ENCODE data around the gene PDE5A.
"Not testable (repeated sequence)": the region's sequence is repeated elsewhere in the genome, so short reads cannot be mapped to it uniquely, and the experiment has no call there.

The PDE5A gene

DNA sequence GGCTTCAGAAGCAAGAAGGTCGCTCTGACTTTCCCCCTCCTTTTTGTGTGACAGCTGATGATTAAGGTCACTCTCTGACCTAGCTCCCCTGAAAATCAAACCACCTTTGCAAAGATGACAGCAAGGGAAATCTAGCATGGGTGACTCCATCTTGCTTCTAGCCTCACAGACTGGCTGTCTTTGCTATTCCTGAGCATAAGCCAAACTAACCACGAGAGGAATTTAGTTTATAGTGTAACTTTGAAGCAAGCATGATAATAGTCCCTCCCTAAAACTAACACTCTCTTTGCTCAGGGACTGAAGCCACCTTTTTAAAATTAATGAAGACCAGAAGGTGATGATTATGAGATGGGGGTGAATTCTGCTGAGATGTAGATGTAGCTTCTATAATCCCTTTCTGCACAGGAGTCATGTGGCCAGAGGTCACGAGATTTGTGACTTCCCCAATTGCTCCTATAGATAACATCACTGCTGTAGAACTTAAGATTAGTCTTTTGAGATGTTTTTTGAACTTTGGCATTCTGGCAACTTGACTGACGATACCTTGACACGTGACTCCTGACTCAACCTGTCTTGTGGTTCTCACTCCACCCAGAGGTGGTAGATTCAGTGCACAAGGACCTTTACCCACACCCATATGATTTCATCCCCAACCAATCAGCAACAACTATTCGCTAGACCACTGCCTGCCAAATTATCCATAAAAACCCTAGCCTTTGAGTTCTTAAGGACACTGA is 14.9 kb upstream of the PDE5A start:
- DNase-seq: no peak

DNA sequence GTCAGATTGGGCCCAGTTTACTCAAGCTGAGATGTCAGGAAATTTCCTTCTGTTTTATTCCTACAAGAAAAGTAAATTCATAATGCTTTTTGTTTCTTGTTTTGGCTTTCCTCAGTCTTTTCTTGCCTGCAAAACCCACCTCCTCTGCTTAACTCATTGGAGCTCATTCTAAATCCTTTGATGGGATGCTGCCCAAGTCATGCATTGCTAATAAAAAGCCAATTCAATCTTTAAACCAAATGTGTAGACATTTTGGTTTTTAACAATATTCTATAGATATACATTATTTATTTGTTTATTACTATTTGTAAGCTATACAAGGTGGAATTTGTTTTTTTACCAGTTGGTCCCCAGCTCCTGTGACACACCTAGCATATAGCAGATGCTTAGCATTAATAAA is 13.2 kb upstream of the PDE5A start:
- no peak for DNase-seq

DNA sequence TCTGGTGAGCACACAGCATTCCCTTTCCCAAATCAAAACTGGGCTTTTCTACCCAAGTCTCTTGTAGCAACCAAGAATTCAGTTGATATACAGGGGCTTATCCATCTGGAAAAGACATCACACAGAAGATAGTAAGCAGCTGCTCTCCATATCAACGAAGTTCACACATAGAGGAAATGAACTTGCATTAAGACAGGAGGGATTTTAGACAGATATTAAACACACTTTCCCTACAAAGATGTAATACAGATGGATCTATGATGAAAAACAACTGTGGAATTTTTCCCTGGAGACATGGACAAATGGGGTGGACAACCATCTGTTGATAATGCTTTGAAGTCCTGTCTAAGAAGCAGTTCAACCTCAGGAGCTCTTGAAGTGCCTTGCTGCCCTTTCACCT is 9.8 kb upstream of the PDE5A start:
- no peak for DNase-seq

DNA sequence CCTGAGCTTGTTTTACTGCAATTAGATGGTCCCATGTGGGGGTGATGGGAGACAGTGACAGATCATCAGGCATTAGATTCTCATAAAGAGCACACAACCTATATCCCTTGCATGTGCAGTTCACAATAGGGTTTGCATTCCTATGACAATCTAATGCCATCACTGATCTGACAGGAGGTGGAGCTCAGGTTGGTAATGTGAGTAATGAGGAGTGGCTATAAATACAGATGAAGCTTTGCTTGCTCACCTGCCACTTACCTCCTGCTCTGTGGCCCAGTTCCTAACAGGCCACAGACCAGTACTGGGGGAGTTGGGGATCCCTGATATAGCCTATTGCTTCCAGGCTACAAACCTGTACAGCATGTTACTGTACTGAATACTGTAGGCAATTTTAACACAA is 8.2 kb upstream of the PDE5A start:
- not testable (repeated sequence) for DNase-seq

DNA sequence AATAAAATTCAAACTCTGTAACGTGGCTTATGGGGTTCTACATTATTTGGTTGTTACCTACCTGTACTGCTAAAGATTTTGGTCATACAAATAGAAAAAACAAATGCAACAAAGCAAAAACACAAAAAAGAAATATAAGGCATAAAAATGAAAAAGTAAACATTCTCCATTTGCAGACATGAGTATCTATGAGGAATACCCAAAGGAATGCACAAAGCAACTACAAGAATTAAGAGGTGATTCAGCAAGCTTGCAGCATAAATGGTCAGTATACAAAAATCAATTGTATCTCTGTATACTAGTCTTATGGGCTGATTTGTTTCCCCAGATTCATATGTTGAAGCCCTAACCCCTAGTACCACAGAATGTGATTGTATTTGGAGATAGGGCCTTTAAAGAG is 3.6 kb upstream of the PDE5A start:
- DNase-seq: no peak

DNA sequence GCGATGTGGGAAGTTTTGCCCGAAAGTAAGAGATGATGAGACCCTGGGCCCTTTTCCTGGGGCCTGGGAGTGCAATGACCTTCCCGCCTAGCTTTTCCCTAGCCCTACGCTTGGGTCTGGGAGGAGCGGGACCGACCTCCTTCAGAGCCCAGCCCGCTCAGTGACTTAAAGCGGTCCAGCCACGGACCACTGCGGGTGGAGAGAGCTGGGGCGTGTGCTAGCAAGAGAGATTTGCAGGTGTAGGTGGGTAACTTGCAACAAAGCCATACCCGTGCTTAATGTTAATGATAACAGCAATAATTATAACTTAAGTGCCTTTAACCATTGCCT is 503 bp upstream of the PDE5A start:
- DNase-seq: no peak

DNA sequence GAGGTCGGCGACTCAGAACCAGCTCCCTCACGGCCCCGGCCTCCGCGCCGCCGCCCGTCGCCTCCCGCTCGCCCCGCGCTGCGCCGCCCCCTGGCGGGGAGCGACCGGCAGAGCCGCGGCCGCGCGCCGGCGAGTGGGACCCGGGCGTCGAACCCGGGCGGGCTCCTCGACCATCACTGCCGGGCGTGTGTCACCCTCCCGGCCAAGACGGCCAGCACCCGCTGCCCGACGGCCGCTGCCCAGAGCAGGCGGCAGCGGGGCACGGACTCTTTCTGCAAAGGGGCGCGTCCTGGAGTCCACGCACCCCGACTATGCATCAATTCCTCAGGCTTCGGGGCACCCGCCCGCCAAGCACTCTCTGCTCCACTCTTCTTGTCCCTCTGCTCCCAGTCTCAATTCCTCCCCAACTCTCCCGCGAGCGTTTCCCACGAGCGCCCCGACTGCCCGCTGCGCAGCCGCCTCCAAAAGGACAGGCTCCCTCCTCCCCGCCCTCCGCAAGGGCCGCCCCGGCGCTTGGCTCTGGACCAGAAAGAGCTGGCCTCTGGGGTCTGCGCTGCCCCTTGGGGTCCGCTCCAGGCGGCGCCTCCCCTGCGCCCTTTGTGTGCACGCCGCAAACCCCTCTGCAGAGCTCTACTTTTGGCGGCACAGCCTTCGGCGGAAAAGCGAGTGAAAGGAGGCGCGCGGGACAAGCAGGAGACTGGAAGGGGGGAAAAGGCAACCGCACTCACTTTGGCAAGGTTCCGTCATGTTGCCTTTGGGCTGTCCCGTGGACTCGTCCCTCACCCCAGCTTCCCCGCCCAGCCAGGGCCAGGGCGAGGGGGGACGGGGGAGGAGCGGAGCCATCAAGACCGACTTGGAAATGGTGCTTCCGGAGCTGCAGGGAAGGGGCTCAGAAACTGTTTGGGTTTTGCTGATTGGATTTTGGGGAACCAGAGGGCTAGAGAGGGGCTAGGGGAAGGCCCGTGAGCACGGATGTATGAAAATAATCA is 1.0 kb downstream of the PDE5A start:
- peak; percentile 72 for DNase-seq

DNA sequence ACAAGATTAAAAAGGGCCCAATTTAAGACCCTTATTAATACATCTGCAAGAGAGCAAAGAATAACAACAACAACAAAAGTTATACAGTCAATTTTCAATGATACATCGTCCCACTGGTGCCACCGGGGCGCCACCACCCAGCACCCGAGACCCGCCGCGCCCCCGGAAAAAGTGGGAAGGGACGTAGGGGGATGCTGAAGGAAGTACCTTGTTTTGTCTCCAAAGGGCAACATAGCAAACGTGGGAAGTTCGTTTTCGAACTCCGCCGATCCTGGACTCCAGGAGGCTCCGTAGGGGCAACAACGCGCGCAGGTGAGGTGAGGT is 1.7 kb downstream of the PDE5A start:
- DNase-seq: no peak

DNA sequence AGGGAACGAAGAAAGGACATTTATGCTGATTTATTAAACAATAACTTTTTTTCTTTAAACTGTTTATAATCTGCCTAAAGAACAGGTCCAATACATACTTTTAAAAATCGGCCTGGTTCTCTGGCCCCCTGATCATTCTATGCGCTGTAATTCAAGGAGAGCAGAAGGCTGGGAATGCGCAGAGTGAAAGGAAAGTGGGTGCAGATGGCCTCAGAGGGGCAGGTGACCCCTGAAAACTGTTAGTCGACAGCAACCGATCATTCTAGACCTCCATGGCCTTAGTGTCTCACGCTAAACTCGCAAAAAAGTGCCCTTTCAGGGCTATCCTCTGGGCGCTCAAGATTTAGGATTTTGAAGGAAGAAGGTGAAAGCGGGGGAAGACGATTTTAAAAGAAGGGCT is 2.2 kb downstream of the PDE5A start:
- no peak for DNase-seq

DNA sequence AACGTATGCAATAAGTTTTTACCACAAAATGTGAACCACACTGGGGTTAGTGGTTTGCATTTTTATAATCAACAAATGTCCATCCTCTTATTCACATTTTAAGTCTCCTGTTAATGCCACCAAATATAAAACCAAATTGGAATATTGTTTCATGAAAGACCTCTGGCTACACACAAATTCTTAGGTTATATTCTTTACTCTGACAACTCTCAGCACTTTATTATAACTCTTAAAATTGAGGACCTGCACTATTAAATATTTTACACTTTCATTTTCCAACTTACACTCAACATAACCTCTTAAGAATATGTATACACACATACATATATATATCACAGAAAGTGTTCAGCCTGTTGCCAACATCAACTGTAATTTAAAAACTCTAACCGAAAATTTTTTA is 2.8 kb downstream of the PDE5A start:
- no peak for DNase-seq

DNA sequence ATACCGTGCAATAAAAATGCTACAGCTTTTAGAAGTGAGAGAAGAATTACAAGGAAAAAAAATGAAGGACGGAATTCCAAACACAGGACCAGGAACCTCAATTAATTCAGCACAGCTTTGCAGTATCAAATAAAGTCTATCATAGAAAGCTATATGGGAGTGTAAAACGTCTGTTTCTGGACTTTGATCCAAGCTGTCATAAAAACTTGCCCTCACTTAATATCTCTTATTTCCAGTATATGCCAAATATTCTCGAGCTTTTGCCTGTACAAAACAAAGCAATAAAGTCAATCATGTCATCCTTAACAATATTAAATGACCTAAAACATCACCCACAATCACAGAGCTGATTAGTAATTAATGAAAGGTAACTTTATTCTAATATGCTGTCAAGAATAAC is 4.2 kb downstream of the PDE5A start:
- no peak for DNase-seq

DNA sequence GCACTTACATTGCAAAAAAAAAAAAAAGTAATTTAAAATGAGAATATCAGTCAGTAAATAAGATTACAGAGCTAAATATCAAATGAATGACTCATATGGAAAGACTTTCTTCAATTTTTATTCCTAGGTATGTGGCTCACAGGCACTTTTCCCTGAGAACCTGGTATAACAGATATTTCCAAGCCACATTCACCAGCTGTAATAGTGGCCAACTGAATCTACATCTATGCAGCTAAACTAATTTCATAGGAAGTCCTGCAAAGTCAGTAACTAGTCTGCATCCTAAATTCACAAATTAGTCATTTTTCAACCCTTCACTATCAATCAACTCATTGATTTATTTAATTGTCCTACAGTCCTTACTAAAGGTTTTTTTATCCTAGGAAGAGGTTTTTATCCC is 5.6 kb downstream of the PDE5A start:
- no peak for DNase-seq

DNA sequence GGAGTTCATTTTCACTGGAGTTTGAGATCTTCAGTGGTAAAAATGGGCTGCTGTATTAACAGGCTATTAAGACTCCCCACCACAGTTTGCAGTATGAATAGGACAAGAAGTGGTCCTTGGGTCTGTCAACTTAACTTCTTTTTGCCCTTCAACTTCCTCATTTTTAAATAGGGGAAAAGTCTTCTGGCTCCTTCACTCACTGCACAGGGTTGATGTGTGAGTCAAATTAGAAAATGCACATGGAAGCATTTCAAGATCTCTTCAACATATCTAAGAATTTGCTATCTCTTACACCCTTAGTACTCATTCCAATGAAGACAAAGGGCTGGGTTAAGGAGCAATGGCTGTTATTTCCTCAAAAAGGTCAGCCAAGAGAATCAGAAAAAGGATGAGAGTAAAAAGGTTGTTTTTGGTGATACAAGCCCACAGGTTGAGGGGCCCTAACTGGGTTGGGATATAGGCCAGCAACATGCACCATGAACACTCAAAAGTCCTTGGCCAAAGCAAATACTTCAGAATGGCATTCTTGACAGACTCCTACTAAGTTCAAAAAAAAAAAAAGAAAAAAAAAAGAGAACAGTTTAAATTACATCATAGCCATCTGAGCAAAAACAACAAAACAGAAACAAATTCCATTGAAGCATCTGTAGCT is 13.4 kb downstream of the PDE5A start:
- DNase-seq: no peak

DNA sequence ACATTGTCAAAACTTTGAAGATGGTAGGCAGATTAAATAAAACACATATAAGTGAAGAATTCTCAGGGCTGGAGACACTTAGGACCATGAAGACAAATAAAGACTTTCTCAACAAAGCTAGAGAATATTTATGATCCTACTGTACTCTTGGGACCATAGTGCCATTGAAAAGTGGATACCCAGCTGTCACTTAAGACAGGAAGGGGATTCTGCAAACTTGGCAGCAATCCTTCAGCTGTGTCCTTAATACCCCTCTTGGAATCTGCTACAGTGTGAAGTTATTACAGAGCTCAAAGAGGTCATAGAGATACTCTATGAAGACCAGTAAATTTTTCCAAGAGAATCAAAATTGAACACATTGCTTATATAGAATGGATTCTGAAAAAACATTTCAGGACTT is 24.3 kb downstream of the PDE5A start:
- DNase-seq: no peak

DNA sequence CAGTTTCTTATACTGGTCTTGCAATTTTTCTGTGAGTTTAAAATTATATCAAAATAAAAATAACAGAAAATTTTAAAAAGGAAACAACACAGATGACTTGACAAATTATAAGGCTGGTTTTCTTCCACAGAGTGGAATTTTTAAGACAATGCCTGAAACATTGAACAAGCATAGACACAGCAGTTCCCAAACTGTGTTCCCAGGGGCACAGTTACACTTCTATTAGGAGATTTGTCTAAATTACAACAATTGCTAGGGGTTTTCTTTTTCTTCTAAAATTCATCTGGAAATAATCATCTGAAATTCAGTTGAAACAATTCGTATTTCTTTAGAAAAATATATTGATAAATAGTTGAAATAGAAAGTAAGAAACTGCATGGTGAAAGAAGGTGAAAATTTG is 26.2 kb downstream of the PDE5A start:
- no peak for DNase-seq

DNA sequence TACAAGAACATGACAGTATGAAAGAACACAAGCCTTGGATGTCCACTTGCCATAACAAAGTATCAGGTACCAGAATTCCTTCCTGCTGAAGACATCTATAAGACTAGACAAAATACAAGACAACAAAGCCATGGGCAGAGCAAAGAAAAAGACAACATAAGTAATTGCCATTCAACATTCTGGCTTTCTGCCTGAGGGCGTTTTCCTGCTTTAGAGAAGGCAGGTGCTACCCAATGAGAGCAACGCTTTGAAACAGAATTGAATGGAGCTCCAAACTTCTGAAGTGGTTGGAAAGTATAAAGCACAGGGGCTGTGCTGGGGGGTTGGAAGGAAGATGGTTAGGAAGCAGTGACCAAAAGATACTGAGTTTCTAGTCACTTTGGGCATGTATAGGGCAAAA is 30.1 kb downstream of the PDE5A start:
- DNase-seq: peak; percentile 11

DNA sequence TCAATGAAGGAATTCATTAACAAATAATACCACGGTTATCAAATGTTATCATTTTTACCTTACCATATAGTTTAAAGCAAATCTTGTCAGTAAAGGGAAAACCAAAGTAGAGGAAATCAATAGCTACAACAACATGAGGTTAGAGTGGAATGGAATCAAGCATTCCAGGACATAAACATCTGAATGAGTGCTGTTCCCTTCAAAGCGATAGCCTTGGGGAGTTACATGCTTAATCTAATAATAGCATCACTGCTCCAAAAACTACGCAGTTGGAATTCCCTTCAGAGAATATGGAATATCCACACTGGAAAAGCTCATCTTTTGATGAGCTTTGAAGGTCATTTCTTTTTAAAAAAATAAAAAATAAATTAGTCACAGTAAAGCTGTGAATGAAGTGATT is 31.2 kb downstream of the PDE5A start:
- DNase-seq: no peak

DNA sequence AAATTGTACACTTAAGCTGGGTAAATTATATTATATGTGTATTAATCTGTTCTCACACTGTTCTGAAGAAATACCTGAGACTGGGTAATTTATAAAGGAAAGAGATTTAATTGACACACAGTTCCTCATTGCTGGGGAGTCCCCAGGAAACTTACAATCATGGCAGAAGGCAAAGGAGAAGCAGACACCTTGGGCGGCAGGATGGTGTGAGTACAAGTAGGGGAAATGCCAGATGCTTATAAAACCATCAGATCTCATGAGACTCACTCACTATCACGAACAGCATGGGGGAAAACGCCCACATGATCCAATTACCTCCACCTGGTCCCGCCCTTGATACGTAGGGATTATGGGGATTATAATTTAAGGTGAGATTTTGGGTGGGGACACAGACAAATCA is 34.9 kb downstream of the PDE5A start:
- DNase-seq: no peak

DNA sequence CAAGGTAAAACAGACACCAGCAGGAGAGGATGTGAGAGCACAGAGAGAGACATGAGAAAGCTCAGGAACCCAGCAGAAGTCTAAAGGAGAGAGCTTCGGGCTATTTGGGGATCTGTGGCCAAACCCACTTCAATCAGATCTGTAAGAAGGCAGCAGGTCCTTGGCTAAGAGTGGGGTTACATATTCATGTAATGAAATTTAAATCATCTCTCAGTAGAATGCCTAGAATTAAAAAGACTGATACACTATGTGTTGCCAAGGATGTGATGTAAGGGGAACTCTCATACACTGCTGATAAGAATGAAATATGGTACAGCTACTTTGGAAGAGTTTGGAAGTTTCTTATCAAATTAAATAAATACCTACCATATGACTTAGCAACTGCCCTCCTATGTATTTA is 35.8 kb downstream of the PDE5A start:
- DNase-seq: no peak

DNA sequence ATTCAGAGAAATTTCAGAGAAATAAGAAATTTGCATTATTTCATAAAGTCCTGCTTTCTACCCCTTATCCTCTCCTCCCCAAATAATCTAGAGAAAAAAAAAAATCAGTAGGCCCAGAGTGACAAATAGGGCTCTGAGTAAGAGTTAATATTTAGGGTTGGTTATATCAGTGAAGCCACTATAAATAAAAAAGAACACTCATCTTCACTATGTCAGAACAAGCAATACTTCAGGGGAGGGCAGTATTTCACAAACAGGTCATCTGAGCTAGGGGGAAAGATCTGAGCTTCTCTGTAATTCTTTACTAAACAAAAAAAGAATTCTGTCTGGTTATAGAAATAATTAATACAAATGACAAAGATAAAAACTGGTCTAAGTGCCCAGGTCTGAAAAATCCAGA is 39.4 kb downstream of the PDE5A start:
- no peak for DNase-seq

DNA sequence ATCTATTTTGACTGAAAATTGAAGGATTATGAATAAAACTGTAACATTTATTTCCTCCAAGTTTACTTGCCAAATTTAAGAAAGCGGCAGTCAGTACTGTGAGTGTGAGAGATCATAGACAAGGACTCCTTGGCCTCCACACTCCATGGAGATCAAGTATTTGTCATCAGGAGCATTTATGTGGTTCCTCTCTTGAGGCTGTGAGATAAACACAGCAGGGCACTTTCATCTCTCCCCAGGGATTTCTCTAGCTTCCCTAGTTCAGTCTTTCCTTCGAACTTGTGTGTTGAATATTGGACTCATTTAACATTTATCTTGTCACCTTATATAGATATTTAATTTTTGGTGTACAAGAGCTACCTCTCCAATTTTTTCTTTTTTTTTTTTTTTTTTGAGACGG is 40.8 kb downstream of the PDE5A start:
- no peak for DNase-seq

DNA sequence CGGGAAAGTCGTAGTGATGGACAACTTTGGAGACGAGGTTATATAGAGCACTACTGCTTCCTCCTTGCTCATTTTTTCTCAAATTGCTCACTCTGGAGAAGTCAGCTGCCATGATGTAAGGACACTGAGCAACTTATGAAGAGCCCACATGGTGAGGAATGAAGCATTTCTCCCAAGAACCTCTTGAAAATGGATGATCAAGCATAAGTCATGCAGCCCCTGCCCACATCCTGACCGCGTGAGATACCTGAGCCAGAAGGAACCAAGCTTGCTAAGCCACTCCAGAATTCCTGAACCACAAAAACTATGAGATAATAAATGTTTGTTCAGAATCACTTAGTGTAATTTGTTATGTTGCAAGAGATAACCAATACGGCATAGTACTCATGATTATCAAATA is 42.8 kb downstream of the PDE5A start:
- no peak for DNase-seq

DNA sequence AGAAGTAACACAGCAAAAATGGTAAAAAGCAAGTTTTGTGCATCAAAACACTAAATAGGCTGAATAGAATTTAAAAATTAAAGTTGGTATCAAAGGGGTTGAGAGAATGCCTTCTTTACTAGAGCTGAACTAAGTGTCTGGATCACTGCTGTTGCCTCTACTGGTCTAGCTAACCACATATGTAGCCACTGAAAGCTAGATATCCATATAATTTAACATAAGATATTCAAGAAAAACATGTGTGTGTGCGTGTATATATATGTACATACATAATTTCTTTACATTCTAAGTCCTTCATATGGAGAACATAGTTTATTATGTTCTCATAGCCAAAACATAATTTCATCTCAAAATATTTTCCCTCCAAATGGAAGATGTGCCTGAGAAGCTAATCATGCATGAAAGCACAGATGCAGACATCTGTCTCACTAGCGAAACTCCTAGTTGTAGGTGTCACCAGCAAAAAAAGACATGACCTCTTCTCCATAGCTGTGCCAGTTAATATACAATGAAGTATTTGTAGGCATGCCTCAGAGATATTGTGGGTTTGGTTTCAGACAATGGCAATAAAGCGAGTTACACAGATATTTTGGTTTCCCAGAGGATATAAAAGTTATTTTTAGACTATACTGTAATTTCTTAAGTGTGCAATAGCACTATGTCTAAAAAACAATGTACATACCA is 47.3 kb downstream of the PDE5A start:
- DNase-seq: no peak

DNA sequence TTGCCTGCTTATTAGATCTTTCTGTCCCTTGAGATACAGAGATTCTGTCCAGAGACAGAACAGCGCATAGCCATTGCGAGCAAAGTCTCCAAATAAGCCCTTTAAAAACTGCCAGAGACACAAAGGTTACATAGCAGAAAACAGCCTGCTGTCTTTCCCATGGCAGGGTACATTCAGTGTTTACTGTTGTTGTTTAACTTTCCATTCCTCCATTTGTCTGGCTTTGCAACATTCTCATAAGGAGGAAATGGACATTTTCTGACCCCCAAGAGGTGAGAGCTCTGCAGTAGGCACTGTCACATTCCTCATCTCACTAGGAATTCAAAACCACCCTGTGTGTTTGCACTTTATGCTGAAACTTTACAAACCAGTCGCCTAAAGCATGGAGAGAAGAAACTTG is 48.3 kb downstream of the PDE5A start:
- DNase-seq: no peak

Data from NCI-H345 (cell line).